Brain pericyte (primary cell): Measurements from ENCODE around the gene KANSL1L.
"Not testable (repeated sequence)": the region's sequence is repeated elsewhere in the genome, so short reads cannot be mapped to it uniquely, and the experiment has no call there.

Source experiments
- DNase-seq: peaks from one replicate; pipeline ENCODE4 v3.0.0-alpha.2; 2012; ENCODE audit warnings: low read depth, low spot score

The KANSL1L gene

GRCh38 chr2:210179351-210179990 lies 8.3 kb upstream of the KANSL1L start:
- DNase-seq: no peak

- no peak for DNase-seq
These were observed 6.6 kb upstream of the KANSL1L start for GRCh38 chr2:210177769-210178168.

GRCh38 chr2:210177115-210177514 lies 5.9 kb upstream of the KANSL1L start:
- not testable (repeated sequence) for DNase-seq

GRCh38 chr2:210174086-210174485 lies 2.9 kb upstream of the KANSL1L start:
- DNase-seq: no peak

- no peak for DNase-seq
These were observed 988 bp upstream of the KANSL1L start for GRCh38 chr2:210172219-210172575.

- peak; percentile 90 for DNase-seq
These were observed 534 bp downstream of the KANSL1L start for GRCh38 chr2:210170446-210171303.

GRCh38 chr2:210170196-210170445 lies 1.1 kb downstream of the KANSL1L start:
- no peak for DNase-seq

GRCh38 chr2:210169516-210170195 lies 1.6 kb downstream of the KANSL1L start:
- peak; percentile 24 for DNase-seq

GRCh38 chr2:210167227-210167626 lies 4.0 kb downstream of the KANSL1L start:
- no peak for DNase-seq

- DNase-seq: peak; percentile 5
These were observed 8.6 kb downstream of the KANSL1L start for GRCh38 chr2:210162466-210163124.

GRCh38 chr2:210159059-210159458 lies 12.2 kb downstream of the KANSL1L start:
- DNase-seq: no peak

- DNase-seq: no peak
These were observed 13.0 kb downstream of the KANSL1L start for GRCh38 chr2:210158236-210158635.

GRCh38 chr2:210157526-210157925 lies 13.7 kb downstream of the KANSL1L start:
- no peak for DNase-seq

GRCh38 chr2:210147614-210148013 lies 23.6 kb downstream of the KANSL1L start:
- no peak for DNase-seq

GRCh38 chr2:210132239-210132638 lies 39.0 kb downstream of the KANSL1L start:
- DNase-seq: no peak

- no peak for DNase-seq
These were observed 42.2 kb downstream of the KANSL1L start for GRCh38 chr2:210128961-210129360.

GRCh38 chr2:210113614-210114235 lies 57.5 kb downstream of the KANSL1L start:
- DNase-seq: no peak

GRCh38 chr2:210112871-210113270 lies 58.3 kb downstream of the KANSL1L start:
- DNase-seq: no peak

- no peak for DNase-seq
These were observed 71.3 kb downstream of the KANSL1L start for GRCh38 chr2:210099940-210100339.

GRCh38 chr2:210094787-210095186 lies 76.4 kb downstream of the KANSL1L start:
- DNase-seq: no peak

- no peak for DNase-seq
These were observed 78.4 kb downstream of the KANSL1L start for GRCh38 chr2:210092791-210093190.

GRCh38 chr2:210086930-210087329 lies 84.3 kb downstream of the KANSL1L start:
- no peak for DNase-seq
